GM18909 (cell line): ENCODE measurements around the gene RASA3.
"Not testable (repeated sequence)": the region's sequence is repeated elsewhere in the genome, so short reads cannot be mapped to it uniquely, and the experiment has no call there.

Experiments used
- ATAC-seq: cut with Tn5 transposase; IDR thresholded peaks from one replicate; pipeline ENCODE4 v1.9.1; 2021; ENCODE audit warnings: mild to moderate bottlenecking; ENCODE audit not compliant: unreplicated experiment, poor library complexity

RASA3 gene

GRCh38 chr13:114116734-114117133, 15.7 kb downstream of the RASA3 start:
- ATAC-seq: no peak

DNA sequence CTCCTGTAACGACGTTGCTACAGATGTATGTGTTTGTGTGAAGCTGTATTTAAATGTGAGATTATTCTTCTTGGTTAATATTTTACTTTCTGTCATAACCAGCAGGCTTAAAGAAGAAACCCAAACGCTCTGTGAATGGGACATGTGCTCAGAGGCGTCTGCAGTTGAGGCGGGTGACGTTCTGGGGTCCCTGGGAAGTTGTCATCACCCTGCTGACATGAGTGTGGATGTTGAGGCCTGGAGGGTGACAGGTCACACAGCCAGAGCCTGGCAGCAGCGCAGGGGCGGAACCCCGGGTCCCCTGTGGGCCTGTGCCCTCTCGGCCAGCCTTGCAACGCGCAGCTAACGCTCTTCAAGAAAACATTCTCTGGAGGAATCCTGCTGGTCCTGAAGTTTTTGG, 16.6 kb downstream of the RASA3 start:
- peak; percentile 29 for ATAC-seq

DNA sequence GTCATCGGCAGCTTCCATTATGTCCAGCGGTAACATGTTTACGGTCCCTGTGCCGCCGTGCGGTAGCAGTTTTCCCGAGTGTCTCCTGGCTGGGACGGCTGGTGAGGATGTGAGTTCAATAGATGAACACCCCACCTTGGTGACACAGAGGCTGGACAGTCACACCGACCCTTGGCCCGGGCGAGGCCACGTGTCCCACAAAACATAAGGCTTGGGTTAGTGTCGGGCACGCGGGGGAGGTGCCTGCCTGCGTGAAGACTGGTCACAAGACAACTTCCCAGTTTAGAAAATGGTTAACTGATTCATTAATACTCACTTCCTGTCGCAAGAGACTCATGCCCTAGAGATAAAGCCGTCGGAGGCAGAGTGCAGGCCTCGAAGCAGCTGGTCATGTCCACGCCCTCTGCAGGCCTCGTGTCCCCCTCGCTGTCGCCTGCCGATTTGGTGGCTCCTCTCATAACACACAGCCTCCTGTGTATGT, 17.2 kb downstream of the RASA3 start:
- ATAC-seq: peak; percentile 62

- not testable (repeated sequence) for ATAC-seq
These were observed 17.8 kb downstream of the RASA3 start for GRCh38 chr13:114114666-114115065.

DNA sequence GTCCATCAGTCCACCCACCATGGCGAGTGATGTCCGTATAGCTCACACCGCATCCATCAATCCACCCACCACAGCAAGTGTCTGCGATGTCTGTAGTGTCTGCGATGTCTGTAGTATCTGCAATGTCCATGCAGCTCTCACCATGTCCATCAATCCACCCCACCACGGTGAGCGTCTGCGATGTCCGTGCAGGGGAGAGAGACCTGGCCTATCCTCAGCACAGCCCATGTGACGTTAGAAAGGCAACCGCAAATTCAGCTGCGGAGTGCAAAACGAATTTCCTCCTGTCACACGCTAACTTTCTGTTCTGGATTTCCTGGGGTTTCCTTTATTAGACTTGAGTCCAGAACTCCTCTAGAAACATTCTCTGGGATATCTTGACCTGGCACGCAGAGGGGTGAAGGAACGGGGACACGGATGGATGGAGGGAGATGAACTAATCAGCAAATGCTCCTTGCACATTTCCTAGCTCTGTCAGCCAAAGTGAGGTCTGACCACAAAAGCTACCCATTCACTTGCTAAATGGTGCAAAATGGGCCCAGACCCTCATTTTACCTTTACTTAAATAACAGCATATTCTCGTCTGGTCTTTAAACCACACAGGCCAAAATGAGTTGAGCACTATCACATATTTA, 18.3 kb downstream of the RASA3 start:
- no peak for ATAC-seq

- ATAC-seq: not testable (repeated sequence)
These were observed 19.0 kb downstream of the RASA3 start for GRCh38 chr13:114113395-114113794.

DNA sequence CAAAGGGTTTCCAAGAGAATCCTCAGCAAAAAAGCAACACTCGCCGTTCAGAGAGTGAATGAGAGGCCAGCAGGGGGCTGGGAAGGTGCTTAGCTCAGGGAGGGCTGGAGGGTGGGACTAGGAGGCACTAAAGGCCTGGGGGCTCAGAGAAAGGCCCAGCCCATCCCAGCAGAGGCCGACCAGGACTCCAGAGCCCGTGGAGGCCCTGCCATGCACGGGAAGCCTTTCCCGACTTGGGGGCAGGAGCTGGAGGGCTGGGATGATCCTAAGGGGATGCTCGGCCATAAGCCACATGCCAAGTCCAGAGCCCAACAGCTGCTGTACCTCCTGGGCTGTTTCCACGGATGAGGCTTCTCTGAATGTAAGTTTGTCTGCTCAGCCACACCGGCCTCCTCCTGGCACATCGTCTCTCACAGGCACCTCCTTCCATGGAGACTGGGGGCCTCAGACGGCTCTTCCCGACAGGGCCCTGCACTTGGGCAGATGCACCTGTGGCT, 19.5 kb downstream of the RASA3 start:
- no peak for ATAC-seq

DNA sequence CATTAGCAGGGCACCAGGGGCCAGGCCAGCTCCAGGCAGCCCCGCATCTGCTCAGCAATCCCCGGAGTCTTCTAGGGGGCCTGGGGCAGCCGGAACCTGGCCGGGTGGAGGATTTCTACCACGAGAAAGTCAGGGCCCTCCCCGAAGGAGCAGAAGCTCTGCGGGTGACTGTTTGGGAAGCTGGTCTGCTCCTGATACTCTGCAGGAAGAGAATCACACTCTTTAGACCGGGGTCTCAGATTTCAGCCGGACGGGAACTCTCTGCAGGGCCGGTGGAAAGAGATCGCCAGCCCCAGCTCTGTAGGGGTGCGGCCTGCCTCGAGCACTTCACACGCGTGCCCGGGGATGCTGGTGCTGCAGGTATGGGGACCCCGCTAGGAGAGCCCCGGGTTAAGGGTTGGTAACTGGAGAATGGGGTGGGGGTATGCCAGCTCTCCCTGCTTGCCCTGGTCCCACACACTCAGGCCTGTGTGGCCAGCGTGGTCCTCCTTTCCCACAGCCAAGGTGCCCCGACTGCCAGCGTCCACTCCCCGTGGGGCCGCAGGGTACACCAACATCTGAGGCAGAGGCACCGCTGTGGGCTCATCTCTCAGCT, 20.1 kb downstream of the RASA3 start:
- no peak for ATAC-seq

GRCh38 chr13:114111577-114111976, 20.8 kb downstream of the RASA3 start:
- ATAC-seq: no peak

DNA sequence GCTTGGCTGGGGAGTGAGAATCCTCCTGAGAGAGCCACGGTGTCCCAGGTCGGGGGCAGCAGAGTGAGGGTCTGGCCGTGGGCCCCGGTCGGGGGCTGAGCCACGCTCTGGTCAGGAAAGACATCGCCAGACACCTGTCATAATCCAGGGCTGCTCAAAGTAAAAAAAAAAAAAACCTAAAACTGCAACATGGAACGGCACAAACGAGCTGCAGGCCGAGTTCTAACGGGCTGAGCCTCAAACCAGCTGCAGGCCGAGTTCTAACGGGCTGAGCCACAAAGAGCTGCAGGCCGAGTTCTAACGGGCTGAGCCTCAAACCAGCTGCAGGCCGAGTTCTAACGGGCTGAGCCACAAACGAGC, 21.6 kb downstream of the RASA3 start:
- not testable (repeated sequence) for ATAC-seq

- no peak for ATAC-seq
These were observed 22.2 kb downstream of the RASA3 start for GRCh38 chr13:114110091-114110829.

GRCh38 chr13:114109641-114110041, 22.8 kb downstream of the RASA3 start:
- no peak for ATAC-seq

- no peak for ATAC-seq
These were observed 23.5 kb downstream of the RASA3 start for GRCh38 chr13:114108894-114109293.

DNA sequence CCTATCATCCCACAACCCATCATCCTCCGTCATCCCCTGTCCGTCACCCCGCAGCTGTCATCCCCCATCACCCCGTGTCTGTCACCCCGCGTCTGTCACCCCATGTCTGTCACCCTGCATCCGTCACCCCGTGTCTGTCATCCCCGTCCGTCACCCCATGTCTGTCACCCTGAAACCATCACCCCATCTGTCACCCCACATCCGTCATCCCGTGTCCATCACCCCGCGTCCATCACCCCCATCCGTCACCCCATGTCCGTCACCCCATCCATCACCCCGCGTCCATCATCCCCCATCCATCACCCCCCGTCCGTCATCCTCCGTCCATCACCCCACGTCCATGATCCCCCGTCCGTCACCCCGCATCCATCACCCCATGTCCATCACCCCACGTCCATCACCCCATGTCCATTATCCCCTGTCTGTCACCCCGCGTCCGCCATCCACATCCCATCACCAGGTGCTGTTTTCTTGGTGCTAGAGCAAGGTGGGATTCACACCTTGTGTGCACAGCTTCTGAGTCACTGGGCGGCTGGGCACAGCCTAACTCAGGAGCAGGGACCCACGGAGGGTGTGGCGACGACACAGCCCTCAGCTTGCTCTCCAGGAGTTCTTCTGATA, 24.2 kb downstream of the RASA3 start:
- no peak for ATAC-seq

GRCh38 chr13:114107686-114108081, 24.7 kb downstream of the RASA3 start:
- ATAC-seq: no peak

GRCh38 chr13:114106991-114107685, 25.3 kb downstream of the RASA3 start:
- no peak for ATAC-seq

GRCh38 chr13:114106526-114106925, 25.9 kb downstream of the RASA3 start:
- no peak for ATAC-seq

DNA sequence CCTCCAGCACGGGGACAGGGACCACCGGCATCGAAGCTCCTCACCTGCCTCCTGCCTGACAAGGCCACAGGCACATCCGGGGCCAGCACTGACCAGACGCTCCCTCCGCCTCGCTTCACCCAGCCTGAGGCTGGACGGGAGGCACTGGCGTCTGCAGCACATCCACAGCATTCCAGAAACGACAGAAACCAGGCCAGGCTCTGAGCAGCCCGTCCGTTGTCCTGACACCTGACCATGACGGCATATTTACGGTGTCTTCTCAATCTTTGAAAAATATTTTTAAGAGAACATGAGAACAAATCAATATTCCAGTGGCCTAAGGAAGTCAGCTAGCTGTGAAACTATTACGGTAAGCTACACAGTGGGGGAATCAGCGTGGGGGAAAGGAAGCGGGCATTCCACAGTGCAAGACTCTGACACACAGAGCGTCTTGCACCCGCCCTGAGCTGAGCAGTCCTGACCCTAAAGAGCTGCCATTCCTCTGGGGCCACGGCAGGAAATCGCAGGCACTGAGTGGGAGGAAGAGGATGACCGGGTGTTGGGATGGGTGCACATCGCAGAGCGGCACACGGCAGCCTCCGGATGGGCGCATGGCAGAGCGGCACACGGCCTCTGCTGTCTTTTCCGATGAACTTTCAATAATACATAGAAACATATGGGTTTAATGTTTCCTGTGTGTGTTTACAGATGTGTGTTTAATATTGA, 26.8 kb downstream of the RASA3 start:
- no peak for ATAC-seq

GRCh38 chr13:114104655-114105520, 27.5 kb downstream of the RASA3 start:
- no peak for ATAC-seq
